Measurements from ENCODE around the gene ATF4.

The ATF4 gene

GRCh38 chr22:39511226-39511625 lies 9.1 kb upstream of the ATF4 start:
- H4K8ac ChIP-seq (ENCODE audit: low read depth, low read length), result no peak overlapping the region
- no peak overlapping the region for H3K56ac ChIP-seq (ENCODE audit: low read length)
- no peak overlapping the region for H2BK5ac ChIP-seq (ENCODE audit: low read length)
- no peak overlapping the region for H2BK15ac ChIP-seq (replicated peaks; ENCODE audit: low read depth)
- H3K27ac ChIP-seq (ENCODE audit: low read depth, low read length), result no peak overlapping the region
- no peak overlapping the region for H4K5ac ChIP-seq (ENCODE audit: low read length)
- no peak overlapping the region for H3K4me2 ChIP-seq (ENCODE audit: low read length)
- H3K27me3 ChIP-seq (ENCODE audit: insufficient read depth, low read length, poor library complexity), result no peaks in the 10 kb centered on the region
- H3K36me3 ChIP-seq (ENCODE audit: control insufficient read depth, insufficient read depth, low read length), result peaks cover 29% of the 10 kb centered on the region
- H2BK120ac ChIP-seq (ENCODE audit: low read depth, low read length), result no peak overlapping the region
- H3K79me2 ChIP-seq (ENCODE audit: control insufficient read depth, insufficient read depth, low read length), result no peaks in the 10 kb centered on the region
- no peaks in the 10 kb centered on the region for H3K4me1 ChIP-seq (ENCODE audit: control insufficient read depth, low read depth, low read length)
- 100% methylated on average over 4 of the region's 13 CpGs for WGBS (ENCODE audit: extremely low coverage, insufficient coverage, low lambda C conversion rate)
- no peak overlapping the region for H3K18ac ChIP-seq (ENCODE audit: low read length)
- H3K9ac ChIP-seq (ENCODE audit: low read length), result no peak overlapping the region
- no peak overlapping the region for H2AK5ac ChIP-seq (ENCODE audit: low read length)
- H3K79me1 ChIP-seq (ENCODE audit: low read length), result peaks cover 12% of the 10 kb centered on the region
- H3K23ac ChIP-seq (ENCODE audit: low read length), result no peak overlapping the region
- no peak overlapping the region for H3K4me3 ChIP-seq (ENCODE audit: low read length)
- DNase-seq, result no peak
- no peak overlapping the region for H3K4ac ChIP-seq (ENCODE audit: low read depth, low read length)

DNA sequence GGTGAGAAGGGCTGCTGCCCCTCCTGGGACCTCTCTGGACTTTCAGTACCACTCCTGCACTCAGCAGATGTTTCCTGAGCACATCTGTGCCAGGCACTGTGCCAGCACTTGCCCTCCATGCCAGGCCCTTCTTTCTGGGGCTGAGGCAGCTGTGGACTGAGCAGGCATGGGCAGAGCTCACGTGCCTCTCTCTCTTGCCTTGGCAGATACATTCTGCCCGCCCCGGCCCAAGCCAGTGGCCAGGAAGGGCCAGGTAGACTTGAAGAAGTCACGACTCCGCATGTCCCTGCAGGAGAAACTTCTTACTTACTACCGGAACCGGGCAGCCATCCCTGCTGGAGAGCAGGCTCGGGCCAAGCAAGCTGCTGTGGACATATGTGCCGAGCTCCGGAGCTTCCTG lies 8.3 kb upstream of the ATF4 start:
- no peak overlapping the region for H2BK5ac ChIP-seq (ENCODE audit: low read length)
- no peaks in the 10 kb centered on the region for H3K79me2 ChIP-seq (ENCODE audit: control insufficient read depth, insufficient read depth, low read length)
- DNase-seq, result no peak
- no peak overlapping the region for H3K18ac ChIP-seq (ENCODE audit: low read length)
- no peak overlapping the region for H2AK5ac ChIP-seq (ENCODE audit: low read length)
- H4K5ac ChIP-seq (ENCODE audit: low read length), result no peak overlapping the region
- H3K23ac ChIP-seq (ENCODE audit: low read length), result no peak overlapping the region
- no peak overlapping the region for H2BK120ac ChIP-seq (ENCODE audit: low read depth, low read length)
- no peak overlapping the region for H3K9ac ChIP-seq (ENCODE audit: low read length)
- no peaks in the 10 kb centered on the region for H3K27me3 ChIP-seq (ENCODE audit: insufficient read depth, low read length, poor library complexity)
- no peaks in the 10 kb centered on the region for H3K4me1 ChIP-seq (ENCODE audit: control insufficient read depth, low read depth, low read length)
- no peak overlapping the region for H3K4me3 ChIP-seq (ENCODE audit: low read length)
- WGBS (ENCODE audit: extremely low coverage, insufficient coverage, low lambda C conversion rate), result no CpG with 5 or more reads among the region's 10 CpGs
- no peak overlapping the region for H3K4ac ChIP-seq (ENCODE audit: low read depth, low read length)
- no peak overlapping the region for H3K4me2 ChIP-seq (ENCODE audit: low read length)
- no peak overlapping the region for H3K27ac ChIP-seq (ENCODE audit: low read depth, low read length)
- H2BK15ac ChIP-seq (replicated peaks; ENCODE audit: low read depth), result no peak overlapping the region
- H4K8ac ChIP-seq (ENCODE audit: low read depth, low read length), result no peak overlapping the region
- H3K36me3 ChIP-seq (ENCODE audit: control insufficient read depth, insufficient read depth, low read length), result peaks cover 25% of the 10 kb centered on the region
- no peak overlapping the region for H3K56ac ChIP-seq (ENCODE audit: low read length)
- peaks cover 10% of the 10 kb centered on the region for H3K79me1 ChIP-seq (ENCODE audit: low read length)

- H3K4me1 ChIP-seq (ENCODE audit: control insufficient read depth, low read depth, low read length), result peaks cover 2% of the 10 kb centered on the region
- no CpG with 5 or more reads among the region's 18 CpGs for WGBS (ENCODE audit: extremely low coverage, insufficient coverage, low lambda C conversion rate)
- H3K18ac ChIP-seq (ENCODE audit: low read length), result no peak overlapping the region
- no peak overlapping the region for H3K4ac ChIP-seq (ENCODE audit: low read depth, low read length)
- H2BK15ac ChIP-seq (replicated peaks; ENCODE audit: low read depth), result no peak overlapping the region
- no peak overlapping the region for H2AK5ac ChIP-seq (ENCODE audit: low read length)
- H3K23ac ChIP-seq (ENCODE audit: low read length), result no peak overlapping the region
- H3K9ac ChIP-seq (ENCODE audit: low read length), result no peak overlapping the region
- H3K79me1 ChIP-seq (ENCODE audit: low read length), result peaks cover 10% of the 10 kb centered on the region
- peaks cover 25% of the 10 kb centered on the region for H3K36me3 ChIP-seq (ENCODE audit: control insufficient read depth, insufficient read depth, low read length)
- H3K56ac ChIP-seq (ENCODE audit: low read length), result no peak overlapping the region
- no peak overlapping the region for H3K4me2 ChIP-seq (ENCODE audit: low read length)
- H3K4me3 ChIP-seq (ENCODE audit: low read length), result no peak overlapping the region
- no peak overlapping the region for H2BK120ac ChIP-seq (ENCODE audit: low read depth, low read length)
- no peak overlapping the region for H4K5ac ChIP-seq (ENCODE audit: low read length)
- H3K27me3 ChIP-seq (ENCODE audit: insufficient read depth, low read length, poor library complexity), result no peaks in the 10 kb centered on the region
- no peaks in the 10 kb centered on the region for H3K79me2 ChIP-seq (ENCODE audit: control insufficient read depth, insufficient read depth, low read length)
- H2BK5ac ChIP-seq (ENCODE audit: low read length), result no peak overlapping the region
- no peak for DNase-seq
- no peak overlapping the region for H4K8ac ChIP-seq (ENCODE audit: low read depth, low read length)
- no peak overlapping the region for H3K27ac ChIP-seq (ENCODE audit: low read depth, low read length)
Observed at GRCh38 chr22:39513791-39514190, 6.6 kb upstream of the ATF4 start.

- DNase-seq, result no peak
- peaks cover 22% of the 10 kb centered on the region for H3K36me3 ChIP-seq (ENCODE audit: control insufficient read depth, insufficient read depth, low read length)
Observed at GRCh38 chr22:39514373-39514973, 5.9 kb upstream of the ATF4 start.

GRCh38 chr22:39515266-39516050 lies 4.9 kb upstream of the ATF4 start:
- H3K4me3 ChIP-seq (ENCODE audit: low read length), result no peak overlapping the region
- no peak overlapping the region for H2BK120ac ChIP-seq (ENCODE audit: low read depth, low read length)
- no peaks in the 10 kb centered on the region for H3K27me3 ChIP-seq (ENCODE audit: insufficient read depth, low read length, poor library complexity)
- H3K4me1 ChIP-seq (ENCODE audit: control insufficient read depth, low read depth, low read length), result peaks cover 4% of the 10 kb centered on the region
- H2BK15ac ChIP-seq (replicated peaks; ENCODE audit: low read depth), result no peak overlapping the region
- DNase-seq, result no peak
- H3K79me2 ChIP-seq (ENCODE audit: control insufficient read depth, insufficient read depth, low read length), result peaks cover 2% of the 10 kb centered on the region
- H3K79me1 ChIP-seq (ENCODE audit: low read length), result peaks cover 4% of the 10 kb centered on the region
- no peak overlapping the region for H3K56ac ChIP-seq (ENCODE audit: low read length)
- H3K9ac ChIP-seq (ENCODE audit: low read length), result no peak overlapping the region
- H4K5ac ChIP-seq (ENCODE audit: low read length), result no peak overlapping the region
- H3K23ac ChIP-seq (ENCODE audit: low read length), result no peak overlapping the region
- no peak overlapping the region for H3K4ac ChIP-seq (ENCODE audit: low read depth, low read length)
- H2BK5ac ChIP-seq (ENCODE audit: low read length), result no peak overlapping the region
- H3K4me2 ChIP-seq (ENCODE audit: low read length), result no peak overlapping the region
- no peak overlapping the region for H3K18ac ChIP-seq (ENCODE audit: low read length)
- H4K8ac ChIP-seq (ENCODE audit: low read depth, low read length), result no peak overlapping the region
- H3K27ac ChIP-seq (ENCODE audit: low read depth, low read length), result no peak overlapping the region
- WGBS (ENCODE audit: extremely low coverage, insufficient coverage, low lambda C conversion rate), result no CpG with 5 or more reads among the region's 12 CpGs
- peaks cover 20% of the 10 kb centered on the region for H3K36me3 ChIP-seq (ENCODE audit: control insufficient read depth, insufficient read depth, low read length)
- H2AK5ac ChIP-seq (ENCODE audit: low read length), result no peak overlapping the region

More at GRCh38 chr22:39514373-39514973, 5.9 kb upstream of the ATF4 start:
- Histone ChIP-seq H3K18ac (ENCODE audit: low read length) (no peak overlapping the region), H3K4me1 (ENCODE audit: control insufficient read depth, low read depth, low read length) (peaks cover 4% of the 10 kb centered on the region), H3K4me2 (ENCODE audit: low read length) (no peak overlapping the region), H3K79me2 (ENCODE audit: control insufficient read depth, insufficient read depth, low read length) (peaks cover 2% of the 10 kb centered on the region), H2AK5ac (ENCODE audit: low read length) (no peak overlapping the region), H3K4me3 (ENCODE audit: low read length) (no peak overlapping the region), H4K8ac (ENCODE audit: low read depth, low read length) (no peak overlapping the region), H3K27ac (ENCODE audit: low read depth, low read length) (no peak overlapping the region), H2BK15ac (replicated peaks; ENCODE audit: low read depth) (no peak overlapping the region), H3K4ac (ENCODE audit: low read depth, low read length) (no peak overlapping the region), H3K27me3 (ENCODE audit: insufficient read depth, low read length, poor library complexity) (no peaks in the 10 kb centered on the region), H3K23ac (ENCODE audit: low read length) (no peak overlapping the region), H4K5ac (ENCODE audit: low read length) (no peak overlapping the region), H3K56ac (ENCODE audit: low read length) (no peak overlapping the region), H2BK120ac (ENCODE audit: low read depth, low read length) (no peak overlapping the region), H3K79me1 (ENCODE audit: low read length) (peaks cover 7% of the 10 kb centered on the region), H3K9ac (ENCODE audit: low read length) (no peak overlapping the region), H2BK5ac (ENCODE audit: low read length) (no peak overlapping the region)
- no CpG with 5 or more reads among the region's 8 CpGs for WGBS (ENCODE audit: extremely low coverage, insufficient coverage, low lambda C conversion rate)

Data from mesendoderm (in vitro differentiated cells).